HG03439 (cell line): ENCODE results near the gene ARHGDIG.
"Not testable (repeated sequence)": the region's sequence is repeated elsewhere in the genome, so short reads cannot be mapped to it uniquely, and the experiment has no call there.

Source experiments
- ATAC-seq: cut with Tn5 transposase; IDR thresholded peaks from one replicate; pipeline ENCODE4 v1.9.1; 2021; ENCODE audit warnings: mild to moderate bottlenecking, moderate library complexity; ENCODE audit not compliant: unreplicated experiment

The ARHGDIG gene

GRCh38 chr16:322476-323143 lies 42.2 kb downstream of the ARHGDIG start:
- ATAC-seq, result no peak

- no peak for ATAC-seq
Measured at GRCh38 chr16:324201-324450, 43.7 kb downstream of the ARHGDIG start.

GRCh38 chr16:324451-325334 lies 44.3 kb downstream of the ARHGDIG start:
- no peak for ATAC-seq

- no peak for ATAC-seq
Measured at GRCh38 chr16:325375-326145, 45.2 kb downstream of the ARHGDIG start.

- ATAC-seq, result no peak
Measured at GRCh38 chr16:330741-331140, 50.4 kb downstream of the ARHGDIG start.

- not testable (repeated sequence) for ATAC-seq
Measured at GRCh38 chr16:331181-331814, 50.9 kb downstream of the ARHGDIG start.
